PC-9 (cell line): ENCODE data around the gene STAB2. TPM values are rescaled to one million over a fixed set of nuclear protein-coding genes. Genes with fewer than 3 reads are reported as not detected.

Source experiments
- BruUV-seq: library from RNA; stranded (reverse); fragments of 400-500 nt; replicated peaks from 2 replicates; lab custom pipeline; 2021; lab: Mats Ljungman, UMichigan
- CTCF ChIA-PET: fragments of 300-600 bp; sonication (Branson Sonifier 250); formaldehyde crosslinking; loops from one replicate; lab custom pipeline; 2022; ENCODE audit warnings: antibody characterized with exemption; lab: Charles Lee
- POLR2A ChIA-PET: fragments of 300-600 bp; sonication (Branson Sonifier 250); formaldehyde crosslinking; loops from one replicate; lab custom pipeline; 2022; ENCODE audit warnings: antibody characterized with exemption; ENCODE audit not compliant: unreplicated experiment; lab: Charles Lee
- DNase-seq, 2 experiments: peaks; one replicate each; pipeline versions ENCODE4 v3.0.0 to v3.0.0-alpha.2; 2015 to 2022; ENCODE audit warnings: mixed read lengths in 1 of 2
- H2AFZ ChIP-seq: fragments of 200-600 bp; sonication (generic); 2 replicates; pipeline ENCODE4 v1.8.1; 2017; ENCODE audit warnings: antibody characterized with exemption
- H3F3A ChIP-seq: fragments of 200-600 bp; sonication (generic); 2 replicates; pipeline ENCODE4 v1.8.1; 2017; ENCODE audit warnings: antibody characterized with exemption, mild to moderate bottlenecking, low read depth; ENCODE audit not compliant: insufficient read depth
- H3K27ac ChIP-seq: fragments of 200-600 bp; sonication (generic); 2 replicates; pipeline ENCODE4 v1.6.1; 2016; ENCODE audit warnings: mixed run types
- H3K27me3 ChIP-seq: fragments of 200-600 bp; sonication (generic); 2 replicates; pipeline ENCODE4 v1.6.1; 2016; ENCODE audit warnings: low read depth, mixed run types; ENCODE audit not compliant: insufficient read depth
- H3K36me3 ChIP-seq: fragments of 200-600 bp; sonication (generic); 2 replicates; pipeline ENCODE4 v1.6.1; 2016; ENCODE audit warnings: low read depth, mixed run types
- H3K4me1 ChIP-seq: fragments of 200-600 bp; sonication (generic); replicated peaks from 2 replicates; pipeline ENCODE4 v1.6.1; 2016; ENCODE audit warnings: mixed run types; ENCODE audit not compliant: insufficient read depth
- H3K4me2 ChIP-seq: fragments of 200-600 bp; sonication (generic); 2 replicates; pipeline ENCODE4 v1.6.1; 2017; ENCODE audit warnings: mixed run types
- H3K4me3 ChIP-seq: fragments of 200-600 bp; sonication (generic); 2 replicates; pipeline ENCODE4 v1.6.1; 2016; ENCODE audit warnings: mixed run types
- H3K79me2 ChIP-seq: fragments of 200-600 bp; sonication (generic); 2 replicates; pipeline ENCODE4 v1.6.1; 2017; ENCODE audit warnings: low read depth, mixed run types
- H3K9me2 ChIP-seq: fragments of 200-600 bp; sonication (generic); 2 replicates; pipeline ENCODE4 v1.8.1; 2017; ENCODE audit warnings: mild to moderate bottlenecking; ENCODE audit not compliant: insufficient read depth
- H3K9me3 ChIP-seq: fragments of 200-600 bp; sonication (generic); 2 replicates; pipeline ENCODE4 v1.8.1; 2016; ENCODE audit warnings: low read depth; ENCODE audit not compliant: insufficient read depth
- H4K20me1 ChIP-seq: fragments of 200-600 bp; sonication (generic); 2 replicates; pipeline ENCODE4 v1.8.1; 2017; ENCODE audit not compliant: insufficient read depth
- EZH2 ChIP-seq: fragments of 200-600 bp; sonication (generic); IDR thresholded peaks from 2 replicates; pipeline ENCODE4 v1.8.0; 2017; ENCODE audit warnings: antibody characterized with exemption, low read depth
- intact Hi-C: fragments of 100-400 bp; cut with micrococcal nuclease; formaldehyde crosslinking; loops from one replicate; pipeline ENCODE4 v1.10.0; 2022; ENCODE audit not compliant: unreplicated experiment
- total RNA-seq: library from RNA; stranded (reverse); gene quantifications from 2 replicates; pipeline ENCODE4 v1.2.3, GENCODE V29; 2021
- TF ChIP-seq, protein P1 (sequence below): fragments of 200-600 bp; sonication (generic); conservative IDR thresholded peaks from 2 replicates; pipeline ENCODE4 v1.6.1; 2017; ENCODE audit warnings: mixed run types, antibody characterized with exemption, mild to moderate bottlenecking, moderate library complexity

The STAB2 gene
- total RNA-seq, 1 experiment from 2014 or later, result not detected

DNA sequence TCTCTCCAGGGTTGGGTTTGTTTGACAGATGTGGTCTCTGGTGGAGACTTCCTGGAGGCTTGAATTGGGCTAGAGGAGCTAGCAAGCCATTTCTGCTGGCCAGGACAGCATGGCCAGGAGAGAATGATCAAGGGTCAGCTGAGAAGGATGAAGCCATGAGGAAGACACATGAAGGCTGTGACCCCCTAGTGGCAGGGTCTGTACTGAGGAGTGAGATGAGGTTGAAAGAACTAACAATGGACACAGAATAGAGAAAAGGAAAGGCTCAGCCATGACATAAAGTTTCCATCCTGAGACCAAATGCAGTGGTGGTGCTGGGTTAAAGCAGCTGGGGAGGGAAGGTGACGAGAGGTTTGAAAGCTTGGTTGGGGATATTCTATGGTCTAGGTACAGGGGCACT is 164.1 kb downstream of the STAB2 start:
- no peak for DNase-seq
- CTCF ChIA-PET, result no interaction called here
- BruUV-seq, result no TSS peak

DNA sequence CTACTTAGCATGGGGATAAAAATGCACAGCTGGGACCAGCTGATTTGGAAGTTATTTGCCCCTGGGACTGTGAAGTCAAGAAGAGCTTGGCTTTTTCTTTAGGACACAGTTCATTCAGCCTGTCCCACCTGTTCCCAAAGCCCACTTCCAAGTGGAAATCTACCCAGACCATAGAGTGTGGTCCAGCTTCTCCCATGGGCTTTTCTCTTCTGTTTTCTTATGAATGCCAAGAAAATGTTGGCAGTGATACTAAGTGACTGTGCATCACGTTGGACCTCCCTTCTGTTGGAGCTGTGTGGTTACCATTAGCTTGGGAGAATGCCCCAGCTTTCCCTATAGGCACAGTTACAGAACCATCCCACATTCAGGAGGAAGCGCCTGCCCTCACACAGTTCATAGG is 164.5 kb downstream of the STAB2 start:
- no peak overlapping the region for H3K4me2 ChIP-seq
- no peaks in the 10 kb centered on the region for H4K20me1 ChIP-seq
- DNase-seq, result no peak
- H3K27me3 ChIP-seq, result no peaks in the 10 kb centered on the region
- H2AFZ ChIP-seq, result no peak overlapping the region
- H3F3A ChIP-seq, result no peaks in the 10 kb centered on the region; the same call in 1 of the 2 replicates
- no peak overlapping the region for H3K27ac ChIP-seq
- BruUV-seq, result no TSS peak
- peaks cover 20% of the 10 kb centered on the region for H3K4me1 ChIP-seq
- POLR2A ChIA-PET, result no interaction called here
- intact Hi-C loops, result no loop called here
- H3K9me3 ChIP-seq, result no peaks in the 10 kb centered on the region
- no peak for TF ChIP-seq EZH2
- no peaks in the 10 kb centered on the region for H3K36me3 ChIP-seq
- no peaks in the 10 kb centered on the region; the same call in 1 of the 2 replicates for H3K9me2 ChIP-seq
- no peak overlapping the region for H3K4me3 ChIP-seq
- H3K79me2 ChIP-seq, result no peaks in the 10 kb centered on the region
- CTCF ChIA-PET, result no interaction called here

More for the DNA sequence above, 164.1 kb downstream of the STAB2 start:
- Histone ChIP-seq H2AFZ (no peak overlapping the region), H3K9me2 (no peaks in the 10 kb centered on the region; the same call in 1 of the 2 replicates), H3F3A (no peaks in the 10 kb centered on the region; the same call in 1 of the 2 replicates), H3K4me3 (no peak overlapping the region), H3K79me2 (no peaks in the 10 kb centered on the region), H3K27me3 (no peaks in the 10 kb centered on the region), H3K9me3 (no peaks in the 10 kb centered on the region), H4K20me1 (no peaks in the 10 kb centered on the region), H3K27ac (no peak overlapping the region), H3K36me3 (no peaks in the 10 kb centered on the region), H3K4me1 (peaks cover 20% of the 10 kb centered on the region), H3K4me2 (no peak overlapping the region)
- POLR2A ChIA-PET, result no interaction called here
- intact Hi-C loops, result no loop called here
- TF ChIP-seq EZH2, result no peak
- TF ChIP-seq, protein P1, sequence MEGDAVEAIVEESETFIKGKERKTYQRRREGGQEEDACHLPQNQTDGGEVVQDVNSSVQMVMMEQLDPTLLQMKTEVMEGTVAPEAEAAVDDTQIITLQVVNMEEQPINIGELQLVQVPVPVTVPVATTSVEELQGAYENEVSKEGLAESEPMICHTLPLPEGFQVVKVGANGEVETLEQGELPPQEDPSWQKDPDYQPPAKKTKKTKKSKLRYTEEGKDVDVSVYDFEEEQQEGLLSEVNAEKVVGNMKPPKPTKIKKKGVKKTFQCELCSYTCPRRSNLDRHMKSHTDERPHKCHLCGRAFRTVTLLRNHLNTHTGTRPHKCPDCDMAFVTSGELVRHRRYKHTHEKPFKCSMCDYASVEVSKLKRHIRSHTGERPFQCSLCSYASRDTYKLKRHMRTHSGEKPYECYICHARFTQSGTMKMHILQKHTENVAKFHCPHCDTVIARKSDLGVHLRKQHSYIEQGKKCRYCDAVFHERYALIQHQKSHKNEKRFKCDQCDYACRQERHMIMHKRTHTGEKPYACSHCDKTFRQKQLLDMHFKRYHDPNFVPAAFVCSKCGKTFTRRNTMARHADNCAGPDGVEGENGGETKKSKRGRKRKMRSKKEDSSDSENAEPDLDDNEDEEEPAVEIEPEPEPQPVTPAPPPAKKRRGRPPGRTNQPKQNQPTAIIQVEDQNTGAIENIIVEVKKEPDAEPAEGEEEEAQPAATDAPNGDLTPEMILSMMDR, result no peak

DNA sequence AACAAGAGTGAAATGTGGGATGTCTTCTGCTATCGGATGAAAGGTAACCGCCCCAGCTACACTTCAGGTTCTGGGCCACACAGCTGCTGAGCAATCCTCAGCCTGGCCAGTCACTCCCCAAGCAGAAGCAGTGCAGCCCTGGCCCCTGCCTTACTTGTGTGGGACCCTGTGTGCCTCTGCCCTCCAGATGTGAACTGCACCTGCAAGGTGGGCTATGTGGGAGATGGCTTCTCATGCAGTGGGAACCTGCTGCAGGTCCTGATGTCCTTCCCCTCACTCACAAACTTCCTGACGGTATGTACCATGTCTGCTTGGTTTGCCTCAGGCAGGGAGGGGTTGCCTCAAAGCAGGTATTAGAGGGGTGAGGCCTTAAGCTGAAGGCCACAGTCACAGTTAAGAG is 168.4 kb downstream of the STAB2 start:
- intact Hi-C loops, result no loop called here
- no peak overlapping the region for H3K4me2 ChIP-seq
- H3K4me3 ChIP-seq, result no peak overlapping the region
- no peak overlapping the region for H2AFZ ChIP-seq
- no peaks in the 10 kb centered on the region for H3K9me3 ChIP-seq
- no peaks in the 10 kb centered on the region for H3K36me3 ChIP-seq
- H3K27ac ChIP-seq, result no peak overlapping the region
- POLR2A ChIA-PET, result no interaction called here
- no peaks in the 10 kb centered on the region; the same call in 1 of the 2 replicates for H3K9me2 ChIP-seq
- DNase-seq, result no peak
- no peaks in the 10 kb centered on the region for H3K27me3 ChIP-seq
- no peaks in the 10 kb centered on the region for H3K79me2 ChIP-seq
- TF ChIP-seq EZH2, result no peak
- TF ChIP-seq, protein P1, result no peak
- CTCF ChIA-PET, result no interaction called here
- no TSS peak for BruUV-seq
- no peaks in the 10 kb centered on the region for H4K20me1 ChIP-seq
- no peaks in the 10 kb centered on the region for H3K4me1 ChIP-seq
- H3F3A ChIP-seq, result no peaks in the 10 kb centered on the region

DNA sequence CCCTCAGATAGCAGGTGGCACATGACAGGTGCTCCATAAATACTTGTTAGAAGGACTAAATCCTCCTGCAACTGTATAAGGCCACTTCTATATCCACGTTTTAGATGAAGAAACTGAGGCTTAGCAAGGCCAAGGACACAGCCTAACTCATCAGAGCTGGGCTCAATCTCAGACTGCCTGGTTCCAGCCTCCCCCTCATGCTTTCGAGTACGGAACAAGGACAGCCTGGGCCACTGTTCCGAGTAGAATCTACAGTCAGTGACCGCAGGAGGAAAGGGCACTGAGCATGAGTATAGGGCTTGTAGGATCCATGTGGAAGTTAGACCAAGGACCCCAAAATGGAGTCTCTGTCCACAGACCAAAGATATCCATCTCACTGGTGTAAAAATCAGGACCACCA is 169.4 kb downstream of the STAB2 start:
- no TSS peak for BruUV-seq
- no peaks in the 10 kb centered on the region for H3K79me2 ChIP-seq
- H3K36me3 ChIP-seq, result no peaks in the 10 kb centered on the region
- no peaks in the 10 kb centered on the region for H3K4me1 ChIP-seq
- no peaks in the 10 kb centered on the region for H3K27me3 ChIP-seq
- no peaks in the 10 kb centered on the region for H4K20me1 ChIP-seq
- H3K9me3 ChIP-seq, result no peaks in the 10 kb centered on the region
- H3K4me3 ChIP-seq, result no peak overlapping the region
- POLR2A ChIA-PET, result interaction anchor here (0.6 kb wide), 2 partner anchors 36 to 54 kb away, joined by 3 read pairs; no protein-coding TSS in a partner anchor
- TF ChIP-seq, protein P1, result no peak
- TF ChIP-seq EZH2, result no peak
- no peak overlapping the region for H2AFZ ChIP-seq
- no peak overlapping the region for H3K4me2 ChIP-seq
- H3F3A ChIP-seq, result no peaks in the 10 kb centered on the region
- CTCF ChIA-PET, result no interaction called here
- intact Hi-C loops, result no loop called here
- no peak overlapping the region for H3K27ac ChIP-seq
- no peaks in the 10 kb centered on the region; the same call in 1 of the 2 replicates for H3K9me2 ChIP-seq
- no peak for DNase-seq
